Ovary (tissue), 9 donors: ENCODE results near the gene PLCH2. TPM values are rescaled to one million over a fixed set of nuclear protein-coding genes. Genes with fewer than 3 reads are reported as not detected.

ENCODE experiments used
- DNase-seq, 5 donors: peaks; one replicate each; pipeline ENCODE4 v3.0.0-alpha.2; 2019 to 2020
- H3K27ac ChIP-seq, 2 donors: fragments of 200-600 bp; one replicate each; pipeline versions ENCODE4 v1.5.1 to v1.8.0; 2019 to 2022
- H3K27me3 ChIP-seq: fragments of 200-600 bp; one replicate; pipeline ENCODE4 v1.8.0; 2022
- H3K36me3 ChIP-seq: fragments of 200-600 bp; sonication (generic); one replicate; pipeline ENCODE4 v1.5.1; 2019
- H3K4me1 ChIP-seq: one replicate; pipeline ENCODE4 v1.8.1; 2013; ENCODE audit warnings: mild to moderate bottlenecking, moderate library complexity; ENCODE audit not compliant: insufficient read depth
- H3K4me3 ChIP-seq: fragments of 200-600 bp; sonication (generic); one replicate; pipeline ENCODE4 v1.5.1; 2017
- H3K9me3 ChIP-seq, 2 donors: fragments of 200-600 bp in 1 of 2; sonication (generic) in 1 of 2; one replicate each; pipeline versions ENCODE4 v1.5.1 to v1.8.1; 2013 to 2019; ENCODE audit warnings: mild to moderate bottlenecking in 1 of 2, moderate library complexity in 1 of 2
- CTCF ChIP-seq, 3 donors: fragments of 450-650 bp in 2 of 3; fragments of 200-600 bp in 1 of 3; IDR thresholded peaks; one replicate each; pipeline versions ENCODE4 v1.5.1 to v1.8.0; 2016 to 2022; ENCODE audit warnings: antibody characterized with exemption in 3 of 3, mild to moderate bottlenecking in 1 of 3
- EP300 ChIP-seq: sonication (generic); formaldehyde crosslinking; IDR thresholded peaks from one replicate; pipeline ENCODE4 v1.6.1; 2017; ENCODE audit warnings: antibody characterized with exemption
- POLR2A ChIP-seq: fragments of 450-650 bp; IDR thresholded peaks from one replicate; pipeline ENCODE4 v1.6.1; 2017; ENCODE audit warnings: antibody characterized with exemption, mild to moderate bottlenecking, moderate library complexity
- WGBS, 3 donors: extraction: QIAGEN DNeasy Blood & Tissue Kit in 1 of 3; methylation state at CpG; one replicate each; pipeline versions ENCODE4 v1.1.5 to v1.1.7; 2013 to 2017; 5-methylcytosine and 5-hydroxymethylcytosine counted together
- intact Hi-C, 4 donors: fragments of 100-400 bp; cut with DNase I; formaldehyde crosslinking; loops; one replicate each; pipeline versions ENCODE4 v1.11.0 to v1.15.1; 2022 to 2023
- polyA plus RNA-seq, 2 donors: library from polyadenylated mRNA; stranded (reverse); fragments of 200-250 nt in 1 of 2; fragments of 350-450 nt in 1 of 2; fragmentation: Illumina TruSeq in 1 of 2; extraction: RNeasy Lipid Tissue Mini Kit (QIAGEN cat#74804) in 1 of 2; gene quantifications; one replicate each; pipeline ENCODE4 v1.2.3, GENCODE V29; 2013 to 2014
- total RNA-seq, 7 donors: library from RNA; depleted of rRNA in 2 of 7; stranded (reverse); fragments of >200 nt in 2 of 7; fragmentation: NEBNext Ultra II Directional in 3 of 7; extraction: Animal tissue kit (Norgen Biotek cat#: 25700) in 3 of 7; gene quantifications; one replicate each; pipeline versions ENCODE4 v1.1.0 to v1.2.4, GENCODE V29; 2016 to 2023
- donor health status: DM: no; HTN: no; CAD: no; lungs with moderate emphysema.
- donor health status: DM: no; HTN: no; CAD: no.
- donor health status: Bipolar disorder and iron deficiency.
- donor health status: DM: yes; HTN: yes; CAD: no.
- donor health status: DM: no; HTN: no; CAD: no.
- donor health status: DM: yes; HTN: yes; CAD: no.

The PLCH2 gene
- total and polyA plus RNA-seq, 9 donors = 0.05 to 0.84 (median 0.34) TPM; not detected in 1

- Histone ChIP-seq H3K27ac (no peak overlapping the region), H3K27me3 (no peaks in the 10 kb centered on the region), H3K4me3 (no peak overlapping the region), H3K9me3 (peaks cover 0 to 3% of the 10 kb centered on the region in 2 donors), H3K4me1 (no peaks in the 10 kb centered on the region), H3K36me3 (no peaks in the 10 kb centered on the region)
- intact Hi-C loops = no loop called here
- no peak for DNase-seq
- TF ChIP-seq EP300 (no peak), POLR2A (no peak), CTCF (IDR thresholded peaks at IDR 0.05) (no peak)
- 77 to 88% (median 78%) methylated on average over 2 of the region's 2 CpGs for WGBS, 3 donors
Observed at GRCh38 chr1:2488688-2489087, 12.6 kb downstream of the PLCH2 start.

GRCh38 chr1:2489615-2490014 is 13.5 kb downstream of the PLCH2 start:
- no peak for TF ChIP-seq CTCF (IDR thresholded peaks at IDR 0.05)
- no peak for TF ChIP-seq EP300
- TF ChIP-seq POLR2A = no peak
- DNase-seq = no peak
- H3K4me3 ChIP-seq = no peak overlapping the region
- no peaks in the 10 kb centered on the region for H3K36me3 ChIP-seq
- H3K27ac ChIP-seq = no peak overlapping the region
- intact Hi-C loops = no loop called here
- no peaks in the 10 kb centered on the region for H3K4me1 ChIP-seq
- 82 to 92% (median 82%) methylated on average over 14 of the region's 14 CpGs for WGBS, 3 donors
- no peaks in the 10 kb centered on the region for H3K27me3 ChIP-seq
- peaks cover 0 to 3% of the 10 kb centered on the region in 2 donors for H3K9me3 ChIP-seq

- intact Hi-C loops = no loop called here
- Histone ChIP-seq H3K27me3 (no peaks in the 10 kb centered on the region), H3K4me3 (no peak overlapping the region), H3K27ac (no peak overlapping the region), H3K9me3 (peaks cover 0 to 3% of the 10 kb centered on the region in 2 donors), H3K4me1 (no peaks in the 10 kb centered on the region), H3K36me3 (no peaks in the 10 kb centered on the region)
- DNase-seq = no peak
- TF ChIP-seq EP300 (no peak), CTCF (IDR thresholded peaks at IDR 0.05) (no peak), POLR2A (no peak)
- 55 to 64% (median 60%) methylated on average over 13 of the region's 13 CpGs for WGBS, 3 donors
Observed at GRCh38 chr1:2492091-2492490, 16.0 kb downstream of the PLCH2 start.

- H3K9me3 ChIP-seq = peaks cover 0 to 3% of the 10 kb centered on the region in 2 donors
- H3K27me3 ChIP-seq = no peaks in the 10 kb centered on the region
- TF ChIP-seq POLR2A = no peak
- no peak for TF ChIP-seq CTCF (IDR thresholded peaks at IDR 0.05)
- TF ChIP-seq EP300 = no peak
- DNase-seq = no peak
- no peak overlapping the region for H3K27ac ChIP-seq
- H3K4me1 ChIP-seq = no peaks in the 10 kb centered on the region
- no peaks in the 10 kb centered on the region for H3K36me3 ChIP-seq
- intact Hi-C loops = no loop called here
- WGBS, 3 donors = 15 to 27% (median 22%) methylated on average over 19 of the region's 19 CpGs
- H3K4me3 ChIP-seq = no peak overlapping the region
Observed at GRCh38 chr1:2493218-2493617, 17.1 kb downstream of the PLCH2 start.
